ENCODE data around the gene CHRNB2. TPM values are rescaled to one million over a fixed set of nuclear protein-coding genes. Genes with fewer than 3 reads are reported as not detected.

The CHRNB2 gene
- total RNA-seq, 1 donor from 2014 or later: 0.11 TPM

- no peaks in the 10 kb centered on the region for H3K9me3 ChIP-seq (ENCODE audit: low read depth)
- no peak overlapping the region for H2AFZ ChIP-seq (replicated peaks)
- H3K9ac ChIP-seq: no peak overlapping the region
- H3K27me3 Mint-ChIP-seq (ENCODE audit: insufficient read depth, low read depth): peaks cover 2% of the 10 kb centered on the region
- no peak overlapping the region for H3K4me3 ChIP-seq
- no peak overlapping the region for H3K4me3 Mint-ChIP-seq
- no peak overlapping the region for H3K27ac Mint-ChIP-seq
- H3F3A ChIP-seq (ENCODE audit: low read depth): peaks cover 14% of the 10 kb centered on the region
- peaks cover 23% of the 10 kb centered on the region for H4K20me1 ChIP-seq (ENCODE audit: low read depth)
- peaks cover 2% of the 10 kb centered on the region for H3K79me2 ChIP-seq (ENCODE audit: low read depth)
- no peaks in the 10 kb centered on the region for H3K4me1 Mint-ChIP-seq
- H3K4me2 ChIP-seq: no peak overlapping the region
- H3K9me3 Mint-ChIP-seq: no peaks in the 10 kb centered on the region
- H3K36me3 ChIP-seq: peaks cover 13% of the 10 kb centered on the region
- no peak overlapping the region for H3K27ac ChIP-seq
- DNase-seq (ENCODE audit: low spot score): no peak
- peaks cover 28% of the 10 kb centered on the region for H3K36me3 Mint-ChIP-seq
- no peaks in the 10 kb centered on the region for H3K27me3 ChIP-seq
- no peak for TF ChIP-seq EZH2phosphoT487 (IDR thresholded peaks at IDR 0.05)
- no peaks in the 10 kb centered on the region for H3K4me1 ChIP-seq
Measured at GRCh38 chr1:154550070-154550469, 17.5 kb upstream of the CHRNB2 start.

DNA sequence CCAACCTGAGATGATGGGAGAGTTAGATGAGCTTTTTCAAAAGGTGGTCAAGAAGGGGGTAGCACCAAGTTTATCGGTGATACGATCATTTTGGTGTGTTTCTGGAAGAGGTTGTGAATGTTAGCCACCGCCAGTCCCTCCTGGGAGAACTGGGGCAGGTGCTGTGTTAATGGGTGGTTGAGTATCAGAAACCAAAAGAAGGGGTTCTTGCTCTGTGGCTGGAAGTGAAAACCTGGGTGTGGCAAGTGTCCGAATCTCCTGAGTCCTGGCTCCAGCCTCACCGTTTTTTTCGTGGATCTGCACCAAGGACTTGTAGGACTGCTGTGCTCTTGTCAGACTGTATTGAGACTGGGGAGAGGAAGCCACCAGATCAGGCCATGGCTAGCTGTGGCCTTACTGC lies 16.9 kb upstream of the CHRNB2 start:
- DNase-seq (ENCODE audit: low spot score): no peak
- H3K27me3 Mint-ChIP-seq (ENCODE audit: insufficient read depth, low read depth): peaks cover 2% of the 10 kb centered on the region
- Histone ChIP-seq H3F3A (ENCODE audit: low read depth) (peaks cover 14% of the 10 kb centered on the region), H3K4me1 (no peaks in the 10 kb centered on the region), H3K4me3 (no peak overlapping the region), H3K9me3 (ENCODE audit: low read depth) (no peaks in the 10 kb centered on the region), H3K79me2 (ENCODE audit: low read depth) (peaks cover 8% of the 10 kb centered on the region), H3K27ac (no peak overlapping the region), H4K20me1 (ENCODE audit: low read depth) (peaks cover 29% of the 10 kb centered on the region), H2AFZ (replicated peaks) (no peak overlapping the region), H3K27me3 (no peaks in the 10 kb centered on the region), H3K9ac (no peak overlapping the region), H3K36me3 (peaks cover 16% of the 10 kb centered on the region), H3K4me2 (no peak overlapping the region)
- H3K27ac Mint-ChIP-seq: no peak overlapping the region
- H3K4me3 Mint-ChIP-seq: no peak overlapping the region
- no peaks in the 10 kb centered on the region for H3K9me3 Mint-ChIP-seq
- peaks cover 34% of the 10 kb centered on the region for H3K36me3 Mint-ChIP-seq
- TF ChIP-seq EZH2 (IDR thresholded peaks at IDR 0.05) (no peak), EZH2phosphoT487 (IDR thresholded peaks at IDR 0.05) (no peak)
- H3K4me1 Mint-ChIP-seq: peaks cover 1% of the 10 kb centered on the region

GRCh38 chr1:154551474-154551873 lies 16.1 kb upstream of the CHRNB2 start:
- peaks cover 38% of the 10 kb centered on the region for H3K36me3 Mint-ChIP-seq

DNA sequence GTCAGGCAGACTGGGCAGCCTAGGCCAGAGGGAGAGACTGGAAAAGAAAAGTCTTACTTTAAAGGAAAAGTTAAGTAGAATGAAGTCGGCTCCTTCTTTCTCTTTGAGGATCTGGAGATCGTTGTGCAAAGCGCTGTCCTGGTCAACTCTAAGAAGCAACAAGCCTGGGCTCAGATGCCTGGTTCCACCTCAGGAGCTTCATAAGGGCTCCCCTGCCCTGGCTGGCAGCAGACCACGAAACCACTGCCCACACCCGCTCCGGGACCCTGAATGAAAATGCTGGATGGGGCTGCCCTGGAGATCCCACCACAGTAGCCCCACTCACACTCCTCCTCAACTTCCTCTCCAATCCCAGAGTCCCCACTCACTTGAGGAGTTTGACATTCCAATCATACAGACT lies 15.5 kb upstream of the CHRNB2 start:
- H3K36me3 Mint-ChIP-seq: peaks cover 38% of the 10 kb centered on the region
- no peak overlapping the region for H3K4me2 ChIP-seq
- peaks cover 16% of the 10 kb centered on the region for H3K36me3 ChIP-seq
- H3K4me1 ChIP-seq: peaks cover 10% of the 10 kb centered on the region
- peaks cover 14% of the 10 kb centered on the region for H3K4me1 Mint-ChIP-seq
- TF ChIP-seq EZH2phosphoT487 (IDR thresholded peaks at IDR 0.05) (no peak), EZH2 (IDR thresholded peaks at IDR 0.05) (no peak), CTCF (IDR thresholded peaks at IDR 0.05) (no peak)
- no peak overlapping the region for H3K27ac Mint-ChIP-seq
- no peak overlapping the region for H3K4me3 ChIP-seq
- peaks cover 2% of the 10 kb centered on the region for H3K27me3 Mint-ChIP-seq (ENCODE audit: insufficient read depth, low read depth)
- H4K20me1 ChIP-seq (ENCODE audit: low read depth): peaks cover 43% of the 10 kb centered on the region
- H3K27me3 ChIP-seq: no peaks in the 10 kb centered on the region
- no peak for DNase-seq (ENCODE audit: low spot score)
- peaks cover 22% of the 10 kb centered on the region for H3K79me2 ChIP-seq (ENCODE audit: low read depth)
- H3K9me3 Mint-ChIP-seq: no peaks in the 10 kb centered on the region
- H3K9ac ChIP-seq: no peak overlapping the region
- H3K4me3 Mint-ChIP-seq: no peak overlapping the region
- H3F3A ChIP-seq (ENCODE audit: low read depth): peaks cover 8% of the 10 kb centered on the region
- H3K27ac ChIP-seq: no peak overlapping the region
- H3K9me3 ChIP-seq (ENCODE audit: low read depth): no peaks in the 10 kb centered on the region
- H2AFZ ChIP-seq (replicated peaks): no peak overlapping the region

More at GRCh38 chr1:154551474-154551873, 16.1 kb upstream of the CHRNB2 start:
- Mint-ChIP-seq H3K4me1 (peaks cover 9% of the 10 kb centered on the region), H3K27me3 (ENCODE audit: insufficient read depth, low read depth) (peaks cover 2% of the 10 kb centered on the region), H3K27ac (no peak overlapping the region), H3K4me3 (no peak overlapping the region), H3K9me3 (no peaks in the 10 kb centered on the region)
- H3K79me2 ChIP-seq (ENCODE audit: low read depth): peaks cover 16% of the 10 kb centered on the region
- TF ChIP-seq EZH2phosphoT487 (IDR thresholded peaks at IDR 0.05) (no peak), CTCF (IDR thresholded peaks at IDR 0.05) (no peak), EZH2 (IDR thresholded peaks at IDR 0.05) (no peak)
- peaks cover 14% of the 10 kb centered on the region for H3F3A ChIP-seq (ENCODE audit: low read depth)
- no peak overlapping the region for H3K4me3 ChIP-seq
- H3K27ac ChIP-seq: no peak overlapping the region
- peaks cover 16% of the 10 kb centered on the region for H3K36me3 ChIP-seq
- no peak overlapping the region for H3K4me2 ChIP-seq
- H3K9ac ChIP-seq: no peak overlapping the region
- no peaks in the 10 kb centered on the region for H3K9me3 ChIP-seq (ENCODE audit: low read depth)
- DNase-seq (ENCODE audit: low spot score): no peak
- peaks cover 37% of the 10 kb centered on the region for H4K20me1 ChIP-seq (ENCODE audit: low read depth)
- H2AFZ ChIP-seq (replicated peaks): no peak overlapping the region
- H3K27me3 ChIP-seq: no peaks in the 10 kb centered on the region
- peaks cover 6% of the 10 kb centered on the region for H3K4me1 ChIP-seq

Data from neural progenitor cell (in vitro differentiated cells).